GM12801 (cell line): ENCODE results near the gene SLCO4A1.

Experiments used
- CTCF ChIP-seq: IDR thresholded peaks from one replicate; pipeline ENCODE4 v1.5.1; 2011; ENCODE audit warnings: control low read depth; ENCODE audit not compliant: insufficient read length; ENCODE audit errors: extremely low read depth

Gene SLCO4A1

GRCh38 chr20:62625921-62626547, 16.3 kb upstream of the SLCO4A1 start:
- no peak for TF ChIP-seq CTCF

GRCh38 chr20:62627901-62628612, 14.2 kb upstream of the SLCO4A1 start:
- no peak for TF ChIP-seq CTCF

GRCh38 chr20:62628691-62629090, 13.6 kb upstream of the SLCO4A1 start:
- no peak for TF ChIP-seq CTCF

GRCh38 chr20:62629864-62630470, 12.3 kb upstream of the SLCO4A1 start:
- TF ChIP-seq CTCF = no peak

- TF ChIP-seq CTCF = no peak
These were observed 10.7 kb upstream of the SLCO4A1 start for GRCh38 chr20:62631336-62632308.

GRCh38 chr20:62632575-62633090, 9.7 kb upstream of the SLCO4A1 start:
- TF ChIP-seq CTCF = no peak
